Glutamatergic neuron (in vitro differentiated cells): ENCODE data around the gene CLCNKA. TPM values are rescaled to one million over a fixed set of nuclear protein-coding genes. Genes with fewer than 3 reads are reported as not detected.

ENCODE experiments used
- DNase-seq: peaks from one replicate; pipeline ENCODE4 v3.0.0; 2022
- H3K27ac Mint-ChIP-seq: one replicate; pipeline ENCODE4 v1.8.0; 2020; ENCODE audit warnings: mild to moderate bottlenecking, mixed read lengths, inconsistent platforms; ENCODE audit not compliant: unreplicated experiment
- H3K27me3 Mint-ChIP-seq: one replicate; pipeline ENCODE4 v1.8.0; 2020; ENCODE audit warnings: mild to moderate bottlenecking, moderate library complexity, mixed read lengths, inconsistent platforms; ENCODE audit not compliant: unreplicated experiment
- H3K36me3 Mint-ChIP-seq: one replicate; pipeline ENCODE4 v1.8.0; 2020; ENCODE audit warnings: mild to moderate bottlenecking, mixed read lengths, inconsistent platforms; ENCODE audit not compliant: unreplicated experiment
- H3K4me1 Mint-ChIP-seq: one replicate; pipeline ENCODE4 v1.8.0; 2020; ENCODE audit warnings: mild to moderate bottlenecking, low read depth, mixed read lengths, inconsistent platforms; ENCODE audit not compliant: unreplicated experiment
- H3K4me3 Mint-ChIP-seq: one replicate; pipeline ENCODE4 v1.8.0; 2020; ENCODE audit warnings: mild to moderate bottlenecking, mixed read lengths, inconsistent platforms; ENCODE audit not compliant: unreplicated experiment
- H3K9me3 Mint-ChIP-seq: one replicate; pipeline ENCODE4 v1.8.0; 2020; ENCODE audit warnings: mild to moderate bottlenecking, moderate library complexity, mixed read lengths, inconsistent platforms; ENCODE audit not compliant: unreplicated experiment
- total RNA-seq: library from RNA; stranded (reverse); fragmentation: NEBNext Ultra II Directional; extraction: Animal tissue kit (Norgen Biotek cat#: 25700); gene quantifications from one replicate; pipeline ENCODE4 v1.2.1, GENCODE V29; 2021; ENCODE audit not compliant: unreplicated experiment
- TF ChIP-seq, protein P1 (sequence below): fragments of 200-600 bp; sonication (generic); IDR thresholded peaks from one replicate; pipeline ENCODE4 v1.5.0; 2021; ENCODE audit not compliant: partially characterized antibody, unreplicated experiment

CLCNKA gene
- total RNA-seq, 1 donor from 2014 or later = 0.34 TPM

DNA sequence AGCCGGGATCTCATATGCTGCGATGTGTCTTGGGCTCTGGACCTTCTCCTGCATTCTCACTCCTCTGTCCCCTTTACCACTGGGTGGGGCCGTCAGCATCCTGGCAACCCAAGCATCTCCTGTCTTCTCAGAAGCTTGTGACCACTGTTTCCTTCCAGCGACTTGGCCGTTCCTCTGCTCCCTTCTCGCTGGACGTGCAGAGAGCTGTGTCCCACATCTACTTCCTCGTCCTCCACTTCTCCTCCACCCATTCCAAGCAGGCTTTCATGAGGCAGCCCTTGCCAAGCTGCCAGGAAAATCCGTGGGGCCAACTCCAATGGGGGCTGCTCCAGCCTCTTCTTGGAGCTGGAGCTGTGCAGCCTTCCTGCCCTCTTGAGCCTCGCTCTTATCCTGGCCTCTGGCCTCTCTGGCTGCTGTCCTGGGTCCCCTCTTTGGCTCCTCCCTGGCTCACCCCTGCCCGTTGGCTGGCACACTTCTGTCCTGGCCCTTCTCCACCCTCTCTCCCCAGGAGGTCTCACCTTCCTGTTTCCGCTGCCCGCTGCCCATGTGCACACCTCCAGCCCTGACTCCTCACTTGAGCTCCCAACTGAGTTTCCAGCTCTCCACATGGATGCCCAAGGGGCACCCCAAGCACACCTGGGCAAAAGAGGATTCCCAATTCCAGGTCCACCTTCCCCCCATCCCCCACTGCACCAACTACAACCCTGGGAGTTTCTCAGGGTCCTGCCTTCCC lies 42.9 kb downstream of the CLCNKA start:
- Mint-ChIP-seq H3K27ac (no peak overlapping the region), H3K36me3 (no peaks in the 10 kb centered on the region), H3K4me3 (no peak overlapping the region), H3K27me3 (peaks cover 22% of the 10 kb centered on the region), H3K4me1 (peaks cover 27% of the 10 kb centered on the region), H3K9me3 (peaks cover 7% of the 10 kb centered on the region)
- DNase-seq = no peak
- TF ChIP-seq, protein P1, sequence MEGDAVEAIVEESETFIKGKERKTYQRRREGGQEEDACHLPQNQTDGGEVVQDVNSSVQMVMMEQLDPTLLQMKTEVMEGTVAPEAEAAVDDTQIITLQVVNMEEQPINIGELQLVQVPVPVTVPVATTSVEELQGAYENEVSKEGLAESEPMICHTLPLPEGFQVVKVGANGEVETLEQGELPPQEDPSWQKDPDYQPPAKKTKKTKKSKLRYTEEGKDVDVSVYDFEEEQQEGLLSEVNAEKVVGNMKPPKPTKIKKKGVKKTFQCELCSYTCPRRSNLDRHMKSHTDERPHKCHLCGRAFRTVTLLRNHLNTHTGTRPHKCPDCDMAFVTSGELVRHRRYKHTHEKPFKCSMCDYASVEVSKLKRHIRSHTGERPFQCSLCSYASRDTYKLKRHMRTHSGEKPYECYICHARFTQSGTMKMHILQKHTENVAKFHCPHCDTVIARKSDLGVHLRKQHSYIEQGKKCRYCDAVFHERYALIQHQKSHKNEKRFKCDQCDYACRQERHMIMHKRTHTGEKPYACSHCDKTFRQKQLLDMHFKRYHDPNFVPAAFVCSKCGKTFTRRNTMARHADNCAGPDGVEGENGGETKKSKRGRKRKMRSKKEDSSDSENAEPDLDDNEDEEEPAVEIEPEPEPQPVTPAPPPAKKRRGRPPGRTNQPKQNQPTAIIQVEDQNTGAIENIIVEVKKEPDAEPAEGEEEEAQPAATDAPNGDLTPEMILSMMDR = no peak

DNA sequence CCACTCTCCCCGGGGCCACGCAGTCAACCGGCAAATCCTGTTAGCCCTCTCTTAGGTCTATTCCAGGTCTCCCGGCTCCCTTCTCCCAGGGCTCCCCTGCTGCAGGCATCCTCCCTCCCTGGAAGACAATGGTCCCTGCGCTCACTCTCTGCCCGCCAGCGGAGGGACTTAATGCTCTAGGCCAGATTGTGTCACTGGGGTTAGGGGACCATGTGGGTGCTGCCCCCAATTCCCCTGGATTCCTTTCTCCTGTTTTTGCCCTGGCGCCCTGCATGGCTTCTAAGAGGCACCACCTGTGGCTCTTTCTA lies 43.4 kb downstream of the CLCNKA start:
- H3K4me3 Mint-ChIP-seq = no peak overlapping the region
- no peak overlapping the region for H3K27ac Mint-ChIP-seq
- H3K4me1 Mint-ChIP-seq = peaks cover 27% of the 10 kb centered on the region
- peaks cover 23% of the 10 kb centered on the region for H3K27me3 Mint-ChIP-seq
- H3K36me3 Mint-ChIP-seq = no peaks in the 10 kb centered on the region
- H3K9me3 Mint-ChIP-seq = peaks cover 9% of the 10 kb centered on the region
- DNase-seq = no peak
- TF ChIP-seq, protein P1 = no peak

DNA sequence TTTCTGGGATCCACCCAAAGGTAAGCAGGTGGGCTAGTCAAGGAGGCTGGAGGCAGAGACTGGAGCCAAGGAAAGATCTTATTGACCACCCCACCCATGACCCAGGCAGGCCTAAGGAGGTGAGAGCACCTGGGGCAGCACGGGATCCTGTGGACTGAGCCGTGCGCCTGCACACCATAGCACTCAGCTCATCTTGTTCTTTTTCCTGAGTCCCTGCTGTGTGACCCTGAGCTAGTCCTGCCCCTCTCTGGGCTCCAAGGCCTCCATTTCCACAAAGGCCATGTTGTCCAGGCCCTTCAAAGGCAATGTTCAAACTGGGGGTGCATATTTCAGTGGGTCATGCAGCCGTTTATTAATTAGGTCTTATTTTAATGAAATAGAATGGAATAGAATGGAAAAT lies 44.4 kb downstream of the CLCNKA start:
- H3K4me3 Mint-ChIP-seq = no peak overlapping the region
- no peak overlapping the region for H3K27ac Mint-ChIP-seq
- TF ChIP-seq, protein P1 = no peak
- DNase-seq = no peak
- peaks cover 19% of the 10 kb centered on the region for H3K27me3 Mint-ChIP-seq
- H3K9me3 Mint-ChIP-seq = peaks cover 9% of the 10 kb centered on the region
- no peaks in the 10 kb centered on the region for H3K36me3 Mint-ChIP-seq
- peaks cover 27% of the 10 kb centered on the region for H3K4me1 Mint-ChIP-seq

- peak overlapping the region; percentile 73 for H3K4me3 Mint-ChIP-seq
- DNase-seq = peak; percentile 74
- no peaks in the 10 kb centered on the region for H3K36me3 Mint-ChIP-seq
- TF ChIP-seq, protein P1 = no peak
- peak overlapping the region; percentile 75 for H3K27ac Mint-ChIP-seq
- peaks cover 27% of the 10 kb centered on the region for H3K4me1 Mint-ChIP-seq
- H3K27me3 Mint-ChIP-seq = peaks cover 19% of the 10 kb centered on the region
- peaks cover 9% of the 10 kb centered on the region for H3K9me3 Mint-ChIP-seq
These were observed 45.4 kb downstream of the CLCNKA start for GRCh38 chr1:16067127-16067768.

DNA sequence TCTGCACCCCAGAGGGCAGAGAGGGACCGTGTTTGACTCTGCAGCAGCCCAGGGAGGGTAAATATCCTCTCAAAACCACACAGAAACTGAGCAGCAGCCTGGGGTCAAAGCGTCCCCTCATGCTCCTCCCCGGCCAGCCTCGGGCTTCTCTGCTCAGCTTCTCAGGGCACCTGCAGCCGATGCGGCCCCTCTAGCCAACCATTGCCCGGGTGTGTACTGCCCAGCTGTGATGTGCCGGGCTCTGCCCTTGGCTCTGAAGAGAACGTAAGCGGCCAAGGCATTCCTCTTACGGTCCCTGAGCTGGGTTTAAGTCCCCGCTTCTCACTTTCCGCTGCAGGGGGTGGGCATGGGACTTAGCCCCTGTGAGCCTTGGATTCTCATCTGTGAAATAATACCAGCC lies 46.1 kb downstream of the CLCNKA start:
- Mint-ChIP-seq H3K9me3 (peaks cover 7% of the 10 kb centered on the region), H3K27ac (peak overlapping the region; percentile 75), H3K27me3 (peaks cover 15% of the 10 kb centered on the region), H3K4me1 (peaks cover 22% of the 10 kb centered on the region), H3K4me3 (peak overlapping the region; percentile 73), H3K36me3 (no peaks in the 10 kb centered on the region)
- TF ChIP-seq, protein P1 = no peak
- DNase-seq = no peak
